Erythroblast (primary cell): ENCODE measurements around the gene HECW1.

Experiments
- GATA1 ChIP-seq: IDR thresholded peaks from 2 replicates; pipeline ENCODE4 v1.6.1; 2011; ENCODE audit warnings: low read depth, mild to moderate bottlenecking, control low read depth, low read length, moderate library complexity
- POLR2A ChIP-seq: IDR thresholded peaks from 2 replicates; pipeline ENCODE4 v1.6.1; 2011; ENCODE audit warnings: mild to moderate bottlenecking, low read length

DNA sequence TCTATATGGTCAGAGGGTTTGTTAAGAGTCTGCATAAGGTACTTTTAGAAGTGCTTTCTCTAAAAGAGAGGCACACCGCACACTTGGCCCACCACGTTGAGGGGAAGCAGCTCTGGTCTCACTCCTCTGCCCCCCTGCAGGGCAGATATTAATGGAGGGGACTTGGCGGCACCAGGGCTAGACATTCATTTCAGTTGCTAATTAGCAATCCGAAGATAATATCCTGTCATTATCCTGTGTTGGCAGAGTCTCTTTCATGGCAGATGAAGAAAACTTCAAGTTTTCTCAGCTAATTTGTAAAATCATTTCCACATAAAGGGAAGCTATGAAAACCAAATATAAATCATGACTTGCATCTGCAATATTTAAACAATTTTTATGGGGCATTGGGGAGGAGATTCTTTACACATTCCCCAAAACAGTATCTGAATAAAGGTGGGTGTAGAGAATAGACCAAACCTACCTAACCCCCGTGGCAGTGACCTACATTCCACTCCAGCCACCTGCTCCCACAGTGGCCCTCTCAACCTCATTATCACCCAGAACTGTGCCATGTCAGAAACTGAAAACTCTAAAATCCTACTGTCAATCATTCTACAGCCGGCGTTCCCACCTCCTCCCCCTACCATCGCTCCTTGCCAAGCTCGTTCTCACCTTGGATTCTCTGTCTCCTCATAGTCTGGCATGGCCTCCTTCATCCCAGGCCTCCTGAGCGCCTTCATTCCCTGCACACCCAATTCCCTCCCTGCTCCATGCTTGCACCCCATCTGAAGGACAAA, 416.3 kb downstream of the HECW1 start:
- TF ChIP-seq POLR2A: no peak
- no peak for TF ChIP-seq GATA1
